Ishikawa (cell line): Measurements from ENCODE around the gene EIF5A2.
A peak's percentile ranks its signal among the peaks of the same experiment; 100 is the strongest.

Experiments
- CEBPB ChIP-seq: IDR thresholded peaks from 2 replicates; pipeline ENCODE4 v1.6.1; 2012
- CREB1 ChIP-seq: IDR thresholded peaks from 2 replicates; pipeline ENCODE4 v1.6.1; 2012; ENCODE audit warnings: low read depth
- EGR1 ChIP-seq: IDR thresholded peaks from 2 replicates; pipeline ENCODE4 v1.6.1; 2012
- EP300 ChIP-seq: IDR thresholded peaks from 2 replicates; pipeline ENCODE4 v1.6.1; 2012; ENCODE audit warnings: borderline replicate concordance
- FOXM1 ChIP-seq: IDR thresholded peaks from 2 replicates; pipeline ENCODE4 v1.6.1; 2012; ENCODE audit warnings: low read depth, borderline replicate concordance
- MAX ChIP-seq: IDR thresholded peaks from 2 replicates; pipeline ENCODE4 v1.6.1; 2012
- NFIC ChIP-seq: IDR thresholded peaks from 2 replicates; pipeline ENCODE4 v1.6.1; 2012
- RAD21 ChIP-seq: IDR thresholded peaks from 2 replicates; pipeline ENCODE4 v1.6.1; 2012; ENCODE audit warnings: low read depth
- TAF1 ChIP-seq: IDR thresholded peaks from 2 replicates; pipeline ENCODE4 v1.6.1; 2012; ENCODE audit warnings: low read depth, mild to moderate bottlenecking
- TCF12 ChIP-seq: IDR thresholded peaks from 2 replicates; pipeline ENCODE4 v1.6.1; 2012; ENCODE audit warnings: low read depth
- TEAD4 ChIP-seq: IDR thresholded peaks from 2 replicates; pipeline ENCODE4 v1.6.1; 2012
- YY1 ChIP-seq: IDR thresholded peaks from 2 replicates; pipeline ENCODE4 v1.6.1; 2012; ENCODE audit warnings: low read depth
- ZBTB7A ChIP-seq: IDR thresholded peaks from 2 replicates; pipeline ENCODE4 v1.6.1; 2012; ENCODE audit warnings: low read depth
- TF ChIP-seq, protein P1 (sequence below): IDR thresholded peaks from 2 replicates; pipeline ENCODE4 v1.6.1; 2012; ENCODE audit warnings: low read depth, mild to moderate bottlenecking
- TF ChIP-seq, protein P2 (sequence below): IDR thresholded peaks from 2 replicates; pipeline ENCODE4 v1.6.1; 2012

EIF5A2 gene

DNA sequence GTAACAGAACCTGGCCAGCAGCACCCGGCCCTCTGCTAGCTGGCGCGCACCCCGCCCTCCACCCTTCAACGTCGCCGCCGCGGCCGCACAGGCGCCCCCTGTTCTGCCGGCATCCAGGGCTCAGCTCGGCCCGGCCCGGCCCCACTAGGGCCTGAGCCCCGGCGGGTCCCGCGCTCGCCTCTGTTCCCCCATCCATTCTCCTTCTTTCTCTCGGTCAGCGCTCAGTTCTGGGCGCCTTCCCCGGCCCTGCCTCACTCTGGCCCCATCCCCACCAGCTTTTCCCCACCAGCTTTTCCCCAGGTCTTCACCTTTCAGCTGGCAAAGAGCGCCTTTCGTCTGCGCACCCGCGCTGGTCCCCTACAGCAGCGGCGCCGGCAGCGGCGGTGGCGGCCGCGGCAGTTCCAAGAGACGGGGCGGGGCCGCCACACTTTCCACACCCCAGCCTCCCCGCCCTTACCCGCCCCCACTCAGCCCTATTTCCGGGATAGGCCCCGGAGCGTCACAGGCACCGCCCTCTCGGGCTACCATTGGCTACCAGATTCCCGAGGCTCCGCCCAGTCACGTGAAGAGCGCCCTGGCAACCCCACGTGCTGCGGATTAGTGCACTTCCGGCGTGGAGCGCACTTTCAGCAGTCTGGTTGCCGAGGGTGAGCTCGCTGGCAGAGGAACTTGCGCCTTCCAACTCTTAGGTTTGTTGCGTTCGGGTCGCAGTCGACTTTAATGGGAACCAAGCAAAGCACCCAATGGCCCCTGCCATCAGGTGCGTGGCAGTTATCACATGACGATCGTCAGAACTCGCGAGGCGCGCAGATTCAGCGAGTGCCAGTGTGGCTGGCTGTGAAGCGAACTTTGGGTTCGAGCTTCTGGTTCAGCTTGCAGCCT, at the start of gene EIF5A2:
Gene EIF5A2 (minus strand): TSS at position 403 of the 882 bp plus-strand sequence. CDS start 831 bp downstream, outside the sequence.
- TF ChIP-seq CEBPB (no peak), EP300 (no peak), TCF12 (peak; percentile 77; the same call in 1 of the 2 replicates), TEAD4 (0 out of 2 replicates have a peak, but pooled peaks have one; percentile 7), YY1 (no peak), EGR1 (peak; percentile 61; the same call in 1 of the 2 replicates), FOXM1 (no peak), ZBTB7A (no peak), MAX (peak; percentile 100), RAD21 (no peak), CREB1 (no peak; the same call in 1 of the 2 replicates), NFIC (no peak; the same call in 1 of the 2 replicates), TAF1 (0 out of 2 replicates have a peak, but pooled peaks have one; percentile 38)
- TF ChIP-seq, protein P1, sequence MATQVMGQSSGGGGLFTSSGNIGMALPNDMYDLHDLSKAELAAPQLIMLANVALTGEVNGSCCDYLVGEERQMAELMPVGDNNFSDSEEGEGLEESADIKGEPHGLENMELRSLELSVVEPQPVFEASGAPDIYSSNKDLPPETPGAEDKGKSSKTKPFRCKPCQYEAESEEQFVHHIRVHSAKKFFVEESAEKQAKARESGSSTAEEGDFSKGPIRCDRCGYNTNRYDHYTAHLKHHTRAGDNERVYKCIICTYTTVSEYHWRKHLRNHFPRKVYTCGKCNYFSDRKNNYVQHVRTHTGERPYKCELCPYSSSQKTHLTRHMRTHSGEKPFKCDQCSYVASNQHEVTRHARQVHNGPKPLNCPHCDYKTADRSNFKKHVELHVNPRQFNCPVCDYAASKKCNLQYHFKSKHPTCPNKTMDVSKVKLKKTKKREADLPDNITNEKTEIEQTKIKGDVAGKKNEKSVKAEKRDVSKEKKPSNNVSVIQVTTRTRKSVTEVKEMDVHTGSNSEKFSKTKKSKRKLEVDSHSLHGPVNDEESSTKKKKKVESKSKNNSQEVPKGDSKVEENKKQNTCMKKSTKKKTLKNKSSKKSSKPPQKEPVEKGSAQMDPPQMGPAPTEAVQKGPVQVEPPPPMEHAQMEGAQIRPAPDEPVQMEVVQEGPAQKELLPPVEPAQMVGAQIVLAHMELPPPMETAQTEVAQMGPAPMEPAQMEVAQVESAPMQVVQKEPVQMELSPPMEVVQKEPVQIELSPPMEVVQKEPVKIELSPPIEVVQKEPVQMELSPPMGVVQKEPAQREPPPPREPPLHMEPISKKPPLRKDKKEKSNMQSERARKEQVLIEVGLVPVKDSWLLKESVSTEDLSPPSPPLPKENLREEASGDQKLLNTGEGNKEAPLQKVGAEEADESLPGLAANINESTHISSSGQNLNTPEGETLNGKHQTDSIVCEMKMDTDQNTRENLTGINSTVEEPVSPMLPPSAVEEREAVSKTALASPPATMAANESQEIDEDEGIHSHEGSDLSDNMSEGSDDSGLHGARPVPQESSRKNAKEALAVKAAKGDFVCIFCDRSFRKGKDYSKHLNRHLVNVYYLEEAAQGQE: no peak
- TF ChIP-seq, protein P2, sequence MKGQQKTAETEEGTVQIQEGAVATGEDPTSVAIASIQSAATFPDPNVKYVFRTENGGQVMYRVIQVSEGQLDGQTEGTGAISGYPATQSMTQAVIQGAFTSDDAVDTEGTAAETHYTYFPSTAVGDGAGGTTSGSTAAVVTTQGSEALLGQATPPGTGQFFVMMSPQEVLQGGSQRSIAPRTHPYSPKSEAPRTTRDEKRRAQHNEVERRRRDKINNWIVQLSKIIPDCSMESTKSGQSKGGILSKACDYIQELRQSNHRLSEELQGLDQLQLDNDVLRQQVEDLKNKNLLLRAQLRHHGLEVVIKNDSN: peak; percentile 100

GRCh38 chr3:170956647-170957046, 48.2 kb upstream of the EIF5A2 start:
- TF ChIP-seq CEBPB (no peak), CREB1 (no peak), TAF1 (no peak), FOXM1 (no peak), YY1 (no peak), EP300 (no peak), RAD21 (no peak), ZBTB7A (no peak), EGR1 (no peak), MAX (no peak), TEAD4 (no peak), TCF12 (no peak), NFIC (no peak)
- TF ChIP-seq, protein P1: no peak
- TF ChIP-seq, protein P2: no peak

GRCh38 chr3:170953736-170954135, 45.3 kb upstream of the EIF5A2 start:
- TF ChIP-seq, protein P2: no peak
- TF ChIP-seq RAD21 (no peak), EGR1 (no peak)

GRCh38 chr3:170953229-170953628, 44.8 kb upstream of the EIF5A2 start:
- TF ChIP-seq RAD21 (no peak), CEBPB (no peak)
- TF ChIP-seq, protein P1: no peak
